ENCODE measurements around the gene PGAM5. TPM values are rescaled to one million over a fixed set of nuclear protein-coding genes. Genes with fewer than 3 reads are reported as not detected.

The PGAM5 gene
- total and polyA plus RNA-seq, 7 donors: 9.6 to 37.1 (median 23.5) TPM

DNA sequence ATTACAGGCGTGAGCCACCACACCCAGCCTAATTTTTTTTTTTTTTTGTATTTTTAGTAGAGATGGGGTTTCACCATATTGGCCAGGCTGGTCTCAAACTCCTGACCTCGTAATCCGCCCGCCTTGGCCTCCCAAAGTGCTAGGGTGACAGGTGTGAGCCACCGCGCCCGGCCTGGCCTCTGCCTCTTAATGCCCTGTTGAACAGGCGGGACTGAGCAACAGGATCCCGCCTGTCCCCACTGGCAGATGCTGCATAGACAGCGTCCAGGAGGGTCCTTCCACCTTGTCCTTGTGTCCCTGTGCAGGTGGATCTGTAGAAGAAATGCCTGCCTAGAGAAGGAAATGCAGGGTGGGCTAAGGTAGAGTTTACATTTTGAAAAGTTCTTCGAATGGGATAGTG, 5.7 kb downstream of the PGAM5 start:
- Histone ChIP-seq H3K4me1 (peaks cover 0 to 12% (median 12%) of the 10 kb centered on the region in 4 donors), H3K27ac (no peak overlapping the region), H3K36me3 (peaks cover 7 to 61% (median 29%) of the 10 kb centered on the region in 4 donors), H3K4me3 (no peak overlapping the region), H3K27me3 (no peaks in the 10 kb centered on the region), H3K9me3 (no peaks in the 10 kb centered on the region)
- WGBS, 2 donors: 76 to 87% methylated on average over 11 of the region's 11 CpGs
- intact Hi-C loops (cut with DNase I): no loop called here
- TF ChIP-seq POLR2AphosphoS5 (IDR thresholded peaks at IDR 0.05): no peak
- no peak for TF ChIP-seq EP300 (IDR thresholded peaks at IDR 0.05)
- TF ChIP-seq POLR2A (IDR thresholded peaks at IDR 0.05): no peak
- TF ChIP-seq, protein P1, sequence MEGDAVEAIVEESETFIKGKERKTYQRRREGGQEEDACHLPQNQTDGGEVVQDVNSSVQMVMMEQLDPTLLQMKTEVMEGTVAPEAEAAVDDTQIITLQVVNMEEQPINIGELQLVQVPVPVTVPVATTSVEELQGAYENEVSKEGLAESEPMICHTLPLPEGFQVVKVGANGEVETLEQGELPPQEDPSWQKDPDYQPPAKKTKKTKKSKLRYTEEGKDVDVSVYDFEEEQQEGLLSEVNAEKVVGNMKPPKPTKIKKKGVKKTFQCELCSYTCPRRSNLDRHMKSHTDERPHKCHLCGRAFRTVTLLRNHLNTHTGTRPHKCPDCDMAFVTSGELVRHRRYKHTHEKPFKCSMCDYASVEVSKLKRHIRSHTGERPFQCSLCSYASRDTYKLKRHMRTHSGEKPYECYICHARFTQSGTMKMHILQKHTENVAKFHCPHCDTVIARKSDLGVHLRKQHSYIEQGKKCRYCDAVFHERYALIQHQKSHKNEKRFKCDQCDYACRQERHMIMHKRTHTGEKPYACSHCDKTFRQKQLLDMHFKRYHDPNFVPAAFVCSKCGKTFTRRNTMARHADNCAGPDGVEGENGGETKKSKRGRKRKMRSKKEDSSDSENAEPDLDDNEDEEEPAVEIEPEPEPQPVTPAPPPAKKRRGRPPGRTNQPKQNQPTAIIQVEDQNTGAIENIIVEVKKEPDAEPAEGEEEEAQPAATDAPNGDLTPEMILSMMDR (IDR thresholded peaks at IDR 0.05): no peak
- DNase-seq: no peak

DNA sequence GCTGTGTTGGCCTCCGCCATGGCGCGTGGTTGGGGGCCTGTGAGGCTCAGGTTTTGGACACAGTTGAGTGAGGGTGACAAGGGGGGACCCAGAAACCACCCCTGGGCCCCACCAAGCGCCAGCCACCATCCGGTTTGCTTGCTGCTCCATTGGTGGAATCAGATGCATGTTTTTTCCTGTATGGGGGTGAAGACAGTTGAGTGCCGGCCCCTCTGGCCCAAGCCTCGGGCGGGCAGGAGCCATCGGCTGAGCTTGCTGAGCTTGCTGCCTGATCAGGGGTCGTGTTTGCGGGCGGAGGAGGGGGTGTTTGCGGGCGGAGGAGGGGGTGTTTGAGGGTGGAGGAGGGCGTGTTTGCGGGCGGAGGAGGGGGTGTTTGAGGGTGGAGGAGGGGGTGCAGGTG, 6.4 kb downstream of the PGAM5 start:
- no peak overlapping the region for H3K27ac ChIP-seq
- no peak overlapping the region for H3K4me3 ChIP-seq
- H3K36me3 ChIP-seq: peaks cover 7 to 67% (median 32%) of the 10 kb centered on the region in 4 donors
- H3K9me3 ChIP-seq: no peaks in the 10 kb centered on the region
- peaks cover 0 to 6% (median 5%) of the 10 kb centered on the region in 4 donors for H3K4me1 ChIP-seq
- H3K27me3 ChIP-seq: no peaks in the 10 kb centered on the region
- no peak for DNase-seq
- intact Hi-C loops (cut with DNase I): no loop called here
- TF ChIP-seq POLR2AphosphoS5 (IDR thresholded peaks at IDR 0.05) (no peak), EP300 (IDR thresholded peaks at IDR 0.05) (no peak), POLR2A (IDR thresholded peaks at IDR 0.05) (no peak)
- TF ChIP-seq, protein P1 (IDR thresholded peaks at IDR 0.05): no peak
- 87 to 89% methylated on average over 17 of the region's 17 CpGs for WGBS, 2 donors

- intact Hi-C loops (cut with DNase I): no loop called here
- H3K4me3 ChIP-seq: no peak overlapping the region
- no peak for DNase-seq
- 96 to 97% methylated on average over 61 of the region's 61 CpGs for WGBS, 2 donors
- no peak for TF ChIP-seq POLR2A (IDR thresholded peaks at IDR 0.05)
- TF ChIP-seq POLR2AphosphoS5 (IDR thresholded peaks at IDR 0.05): no peak
- TF ChIP-seq EP300 (IDR thresholded peaks at IDR 0.05): no peak
- TF ChIP-seq, protein P1 (IDR thresholded peaks at IDR 0.05): no peak
- H3K4me1 ChIP-seq: no peaks in the 10 kb centered on the region
- H3K27ac ChIP-seq: no peak overlapping the region
- H3K9me3 ChIP-seq: no peaks in the 10 kb centered on the region
- H3K36me3 ChIP-seq: peaks cover 7 to 75% (median 33%) of the 10 kb centered on the region in 4 donors
- no peaks in the 10 kb centered on the region for H3K27me3 ChIP-seq
Measured at GRCh38 chr12:132717531-132718387, 7.1 kb downstream of the PGAM5 start.

GRCh38 chr12:132718644-132719043, 8.0 kb downstream of the PGAM5 start:
- Histone ChIP-seq H3K36me3 (peaks cover 7 to 84% (median 37%) of the 10 kb centered on the region in 4 donors), H3K4me1 (no peaks in the 10 kb centered on the region), H3K4me3 (no peak overlapping the region), H3K9me3 (no peaks in the 10 kb centered on the region), H3K27me3 (no peaks in the 10 kb centered on the region), H3K27ac (no peak overlapping the region)
- DNase-seq: no peak
- TF ChIP-seq POLR2AphosphoS5 (IDR thresholded peaks at IDR 0.05) (no peak), EP300 (IDR thresholded peaks at IDR 0.05) (no peak), POLR2A (IDR thresholded peaks at IDR 0.05) (no peak)
- TF ChIP-seq, protein P1 (IDR thresholded peaks at IDR 0.05): no peak
- 94% methylated on average over 21 of the region's 21 CpGs for WGBS, 2 donors
- intact Hi-C loops (cut with DNase I): no loop called here
